H1 (cell line): Measurements from ENCODE around the gene SVOPL. TPM values are rescaled to one million over a fixed set of nuclear protein-coding genes. Genes with fewer than 3 reads are reported as not detected.

Source experiments
- CTCF ChIA-PET: fragments of 300-600 bp; sonication (Branson Sonifier 250); formaldehyde crosslinking; loops from one replicate; lab custom pipeline; 2021; ENCODE audit not compliant: partially characterized antibody; lab: Charles Lee
- POLR2A ChIA-PET: fragments of 300-600 bp; sonication (Branson Sonifier 250); formaldehyde crosslinking; loops from one replicate; lab custom pipeline; 2021; ENCODE audit warnings: inconsistent platforms; ENCODE audit not compliant: partially characterized antibody; lab: Charles Lee
- DNase-seq, 2 experiments: peaks; one replicate each; pipeline versions ENCODE4 v3.0.0 to v3.0.0-alpha.2; 2010 to 2022; ENCODE audit warnings: low spot score in 2 of 2, low read depth in 1 of 2, mixed read lengths in 1 of 2
- FAIRE-seq: peaks from 2 replicates; lab custom pipeline; 2011; peaks lifted over from hg19 to GRCh38; lab: Jason Lieb, UNC
- H2AFZ ChIP-seq: 2 replicates; pipeline ENCODE4 v1.8.1; 2012; ENCODE audit warnings: low read length, inconsistent platforms
- H2AK5ac ChIP-seq: 2 replicates; pipeline ENCODE4 v1.6.1; 2013; ENCODE audit warnings: low read depth, low read length
- H2BK120ac ChIP-seq: replicated peaks from 2 replicates; pipeline ENCODE3; 2013; ENCODE audit warnings: low read depth, low read length, inconsistent platforms
- H2BK12ac ChIP-seq: 2 replicates; pipeline ENCODE4 v1.6.1; 2013; ENCODE audit warnings: low read depth, low read length
- H2BK15ac ChIP-seq: 2 replicates; pipeline ENCODE4 v1.6.1; 2013; ENCODE audit warnings: low read length
- H2BK20ac ChIP-seq: 2 replicates; pipeline ENCODE4 v1.6.1; 2013; ENCODE audit warnings: low read length
- H2BK5ac ChIP-seq: 2 replicates; pipeline ENCODE4 v1.6.1; 2013; ENCODE audit warnings: low read depth, low read length
- H3K14ac ChIP-seq: 2 replicates; pipeline ENCODE4 v1.6.1; 2013; ENCODE audit warnings: inconsistent platforms; ENCODE audit not compliant: insufficient read length
- H3K18ac ChIP-seq: 2 replicates; pipeline ENCODE4 v1.6.1; 2013; ENCODE audit warnings: low read length; ENCODE audit errors: extremely low read depth
- H3K23ac ChIP-seq: 2 replicates; pipeline ENCODE4 v1.6.1; 2013; ENCODE audit warnings: inconsistent platforms; ENCODE audit not compliant: insufficient read length
- H3K23me2 ChIP-seq: 2 replicates; pipeline ENCODE4 v1.6.1; 2013; ENCODE audit warnings: low read depth, low read length
- H3K27ac ChIP-seq: 2 replicates; pipeline ENCODE4 v1.6.1; 2011; ENCODE audit warnings: low read depth, low read length, inconsistent platforms
- H3K27me3 ChIP-seq, 4 experiments: replicated peaks in 1 of 4; 1 replicate in 1 of 4; 2 replicates in 3 of 4; pipeline versions ENCODE4 v1.6.1 to v1.8.1; 2011 to 2013; ENCODE audit warnings: low read length in 3 of 4, mild to moderate bottlenecking in 3 of 4, inconsistent platforms in 2 of 4, mixed read lengths in 2 of 4, moderate library complexity in 1 of 4; ENCODE audit not compliant: control insufficient read depth in 3 of 4, insufficient read depth in 3 of 4; ENCODE audit errors: extremely low read depth in 1 of 4
- H3K36me3 ChIP-seq, 4 experiments: 2 replicates each; pipeline versions ENCODE4 v1.6.1 to v1.8.1; 2011 to 2013; ENCODE audit warnings: mild to moderate bottlenecking in 4 of 4, low read length in 3 of 4, moderate library complexity in 2 of 4, control low read depth in 1 of 4, inconsistent platforms in 1 of 4; ENCODE audit not compliant: insufficient read depth in 4 of 4, control insufficient read depth in 2 of 4
- H3K4ac ChIP-seq: replicated peaks from 2 replicates; pipeline ENCODE3; 2013; ENCODE audit warnings: low read length, low read depth, mixed read lengths, inconsistent platforms; ENCODE audit not compliant: insufficient read length
- H3K4me1 ChIP-seq, 4 experiments: replicated peaks in 1 of 4; 1 replicate in 1 of 4; 2 replicates in 3 of 4; pipeline versions ENCODE4 v1.6.1 to v1.8.1; 2011 to 2013; ENCODE audit warnings: low read length in 3 of 4, inconsistent platforms in 2 of 4, mixed read lengths in 1 of 4; ENCODE audit not compliant: insufficient read depth in 4 of 4, control insufficient read depth in 3 of 4
- H3K4me2 ChIP-seq, 2 experiments: 2 replicates each; pipeline versions ENCODE4 v1.6.1 to v1.8.1; 2011 to 2013; ENCODE audit warnings: low read depth in 2 of 2, low read length in 2 of 2, control low read depth in 1 of 2, inconsistent platforms in 1 of 2, mild to moderate bottlenecking in 1 of 2; ENCODE audit not compliant: insufficient read depth in 1 of 2
- H3K4me3 ChIP-seq, 4 experiments: fragments of 200-600, 300-600 bp in 1 of 4; sonication (generic), shearing (Covaris generic), sonication (Bioruptor Twin) in 1 of 4; 2 replicates each; pipeline versions ENCODE4 v1.5.1 to v1.8.1; 2011 to 2016; ENCODE audit warnings: low read length in 4 of 4, low read depth in 3 of 4, control low read depth in 2 of 4, inconsistent platforms in 2 of 4, mild to moderate bottlenecking in 2 of 4, mixed read lengths in 1 of 4, moderate library complexity in 1 of 4; ENCODE audit not compliant: insufficient read depth in 2 of 4; ENCODE audit errors: extremely low read depth in 1 of 4
- H3K56ac ChIP-seq: replicated peaks from 2 replicates; pipeline ENCODE3; 2013; ENCODE audit warnings: low read depth, mild to moderate bottlenecking, mixed read lengths, low read length, inconsistent platforms; ENCODE audit not compliant: insufficient read length
- H3K79me1 ChIP-seq: 2 replicates; pipeline ENCODE4 v1.6.1; 2013; ENCODE audit warnings: low read depth, low read length, control low read depth
- H3K79me2 ChIP-seq, 2 experiments: 2 replicates each; pipeline versions ENCODE4 v1.6.1 to v1.8.1; 2012 to 2013; ENCODE audit warnings: low read length in 2 of 2, mild to moderate bottlenecking in 2 of 2, inconsistent platforms in 1 of 2; ENCODE audit not compliant: insufficient read depth in 2 of 2, control insufficient read depth in 1 of 2
- H3K9ac ChIP-seq, 4 experiments: replicated peaks in 1 of 4; 1 replicate in 1 of 4; 2 replicates in 3 of 4; pipeline versions ENCODE4 v1.6.1 to v1.8.1; 2011 to 2013; ENCODE audit warnings: low read depth in 3 of 4, low read length in 3 of 4, control low read depth in 2 of 4, mild to moderate bottlenecking in 2 of 4, moderate library complexity in 2 of 4, inconsistent platforms in 1 of 4; ENCODE audit errors: extremely low read depth in 1 of 4
- H3K9me3 ChIP-seq, 2 experiments: 2 replicates each; pipeline versions ENCODE4 v1.6.1 to v1.8.1; 2012 to 2013; ENCODE audit warnings: mild to moderate bottlenecking in 2 of 2, moderate library complexity in 2 of 2, control low read depth in 1 of 2, inconsistent platforms in 1 of 2, low read depth in 1 of 2, low read length in 1 of 2, mixed read lengths in 1 of 2; ENCODE audit not compliant: insufficient read depth in 2 of 2
- H4K20me1 ChIP-seq, 2 experiments: replicated peaks in 1 of 2; 2 replicates each; pipeline versions ENCODE3 to v1.8.1; 2011 to 2013; ENCODE audit warnings: inconsistent platforms in 2 of 2, low read length in 2 of 2, mild to moderate bottlenecking in 1 of 2; ENCODE audit not compliant: insufficient read depth in 2 of 2, control insufficient read depth in 1 of 2
- H4K5ac ChIP-seq: 2 replicates; pipeline ENCODE4 v1.6.1; 2013; ENCODE audit warnings: low read length, low read depth, mixed read lengths, inconsistent platforms; ENCODE audit not compliant: insufficient read length
- H4K8ac ChIP-seq: 2 replicates; pipeline ENCODE4 v1.8.0; 2013; ENCODE audit warnings: mild to moderate bottlenecking, moderate library complexity, low read length, inconsistent platforms; ENCODE audit not compliant: insufficient read depth; ENCODE audit errors: extremely low read depth
- H4K91ac ChIP-seq: replicated peaks from 2 replicates; pipeline ENCODE3; 2013; ENCODE audit warnings: low read length, mixed read lengths, inconsistent platforms; ENCODE audit not compliant: insufficient read length
- ATF2 ChIP-seq: IDR thresholded peaks from 2 replicates; pipeline ENCODE4 v1.6.1; 2012; ENCODE audit warnings: low read length, inconsistent platforms
- CTBP2 ChIP-seq: IDR thresholded peaks from 2 replicates; pipeline ENCODE4 v1.7.0; 2011; ENCODE audit warnings: borderline replicate concordance, mild to moderate bottlenecking, moderate library complexity, mixed read lengths, low read length; ENCODE audit not compliant: insufficient read depth, insufficient read length
- EZH2 ChIP-seq: fragments of 200-600 bp; sonication (generic); IDR thresholded peaks from 2 replicates; pipeline ENCODE4 v1.7.1; 2012; ENCODE audit warnings: low read depth, mild to moderate bottlenecking, moderate library complexity, low read length, inconsistent platforms; ENCODE audit not compliant: severe bottlenecking
- JUND ChIP-seq: IDR thresholded peaks from 2 replicates; pipeline ENCODE4 v1.6.1; 2011; ENCODE audit warnings: mild to moderate bottlenecking, improper control_type of control experiment, low read length
- MAFK ChIP-seq: IDR thresholded peaks from 2 replicates; pipeline ENCODE4 v1.6.1; 2012; ENCODE audit warnings: low read depth, mild to moderate bottlenecking, improper control_type of control experiment, low read length
- POLR2A ChIP-seq, 2 experiments: IDR thresholded peaks; 1 replicate in 1 of 2; 2 replicates in 1 of 2; pipeline ENCODE4 v1.6.1; 2011; ENCODE audit warnings: low read depth in 2 of 2, low read length in 2 of 2, mild to moderate bottlenecking in 2 of 2; ENCODE audit errors: control extremely low read depth in 1 of 2
- RFX5 ChIP-seq: IDR thresholded peaks from 2 replicates; pipeline ENCODE4 v1.6.1; 2011; ENCODE audit warnings: low read depth, low read length, improper control_type of control experiment, borderline replicate concordance
- SIN3A ChIP-seq, 2 experiments: IDR thresholded peaks in 1 of 2; conservative IDR thresholded peaks in 1 of 2; 2 replicates each; pipeline ENCODE4 v1.6.1; 2011 to 2012; ENCODE audit warnings: low read length in 2 of 2, improper control_type of control experiment in 1 of 2, low read depth in 1 of 2, mild to moderate bottlenecking in 1 of 2
- TBP ChIP-seq: IDR thresholded peaks from 2 replicates; pipeline ENCODE4 v1.6.1; 2011; ENCODE audit warnings: low read depth, low read length, improper control_type of control experiment
- WGBS, 2 experiments: shearing (Covaris generic) in 1 of 2; methylation state at CpG; one replicate each; pipeline versions ENCODE4 v1.1.6 to v1.1.7; 2013 to 2015; ENCODE audit warnings: low lambda C conversion rate in 2 of 2, mixed read lengths in 2 of 2, inconsistent platforms in 1 of 2, low coverage in 1 of 2, missing lambda C conversion rate in 1 of 2; ENCODE audit not compliant: insufficient replicate concordance in 2 of 2, insufficient coverage in 1 of 2, insufficient read length in 1 of 2; ENCODE audit errors: extremely low coverage in 1 of 2, missing lambda C conversion rate in 1 of 2; 5-methylcytosine and 5-hydroxymethylcytosine counted together
- polyA plus RNA-seq, 7 experiments: library from polyadenylated mRNA; depleted of rRNA in 3 of 7; stranded (reverse) in 5 of 7; unstranded in 2 of 7; fragments of >200 nt in 5 of 7; fragments of 200-250 nt in 2 of 7; gene quantifications; 1 replicate in 5 of 7; 2 replicates in 1 of 7; 4 replicates in 1 of 7; pipeline versions ENCODE4 v1.2.1 to v1.2.3, GENCODE V29; 2011 to 2013; ENCODE audit warnings: missing spikeins in 2 of 7, mixed read lengths in 2 of 7
- total RNA-seq: library from RNA; stranded (reverse); fragmentation: NEBNext Ultra II Directional; extraction: Animal tissue kit (Norgen Biotek cat#: 25700); gene quantifications from 2 replicates; pipeline ENCODE4 v1.2.1, GENCODE V29; 2021
- TF ChIP-seq, protein P1 (sequence below), 3 experiments: IDR thresholded peaks; 1 replicate in 2 of 3; 2 replicates in 1 of 3; pipeline versions ENCODE4 v1.5.1 to v1.6.1; 2011; ENCODE audit warnings: low read length in 3 of 3, mild to moderate bottlenecking in 3 of 3, inconsistent platforms in 2 of 3, low read depth in 1 of 3, moderate library complexity in 1 of 3; ENCODE audit not compliant: insufficient read depth in 1 of 3; ENCODE audit errors: control extremely low read depth in 1 of 3

Gene SVOPL
- total and polyA plus RNA-seq, 2 of the 8 experiments (the other 6 are each of a cell fraction or from before 2014, with no cell fraction given): 1.1 to 1.4 TPM

GRCh38 chr7:138695106-138695505 is 6.1 kb downstream of the SVOPL start:
- no peak overlapping the region for H3K4ac ChIP-seq
- no peaks in the 10 kb centered on the region for H3K79me1 ChIP-seq
- H3K14ac ChIP-seq: no peak overlapping the region
- 0 out of 7 replicates have a peak, but pooled peaks cover 0 to 3% (median 0%) of the 10 kb centered on the region in 4 experiments for H3K4me1 ChIP-seq
- H4K5ac ChIP-seq: no peak overlapping the region
- no peak overlapping the region for H3K9ac ChIP-seq
- no peak overlapping the region for H3K27ac ChIP-seq
- no peak overlapping the region for H3K23ac ChIP-seq
- no peaks in the 10 kb centered on the region for H3K9me3 ChIP-seq
- H3K18ac ChIP-seq: no peak overlapping the region
- DNase-seq: no peak
- no peaks in the 10 kb centered on the region for H3K23me2 ChIP-seq
- no peak overlapping the region for H2BK20ac ChIP-seq
- no peaks in the 10 kb centered on the region for H4K20me1 ChIP-seq
- no peak overlapping the region for H4K91ac ChIP-seq
- H3K4me2 ChIP-seq: no peak overlapping the region
- WGBS, 2 experiments: 98% methylated on average over 4 of the region's 4 CpGs; no CpG with 5 or more reads in 1 of the 2 experiments
- no peak overlapping the region for H2BK5ac ChIP-seq
- no peak overlapping the region for H3K56ac ChIP-seq
- H3K4me3 ChIP-seq: no peak overlapping the region
- H4K8ac ChIP-seq: no peak overlapping the region
- H2AFZ ChIP-seq: no peak overlapping the region
- no peak overlapping the region for H2BK15ac ChIP-seq
- H3K27me3 ChIP-seq: no peaks in the 10 kb centered on the region
- ChIA-PET CTCF (no interaction called here), POLR2A (no interaction called here)
- H3K79me2 ChIP-seq: no peaks in the 10 kb centered on the region
- no peaks in the 10 kb centered on the region for H3K36me3 ChIP-seq
- FAIRE-seq: no peak
- H2AK5ac ChIP-seq: no peak overlapping the region
- H2BK120ac ChIP-seq: no peak overlapping the region
- no peak overlapping the region for H2BK12ac ChIP-seq
- TF ChIP-seq RFX5: no peak
- TF ChIP-seq JUND: no peak
- no peak for TF ChIP-seq SIN3A (conservative IDR thresholded peaks at IDR 0.05 in 1 of 2, IDR thresholded peaks at IDR 0.05 in 1 of 2; ENCODE audit: low read depth in 1 of 2, low read length in 2 of 2)
- no peak for TF ChIP-seq ATF2
- TF ChIP-seq TBP: no peak
- TF ChIP-seq, protein P1, sequence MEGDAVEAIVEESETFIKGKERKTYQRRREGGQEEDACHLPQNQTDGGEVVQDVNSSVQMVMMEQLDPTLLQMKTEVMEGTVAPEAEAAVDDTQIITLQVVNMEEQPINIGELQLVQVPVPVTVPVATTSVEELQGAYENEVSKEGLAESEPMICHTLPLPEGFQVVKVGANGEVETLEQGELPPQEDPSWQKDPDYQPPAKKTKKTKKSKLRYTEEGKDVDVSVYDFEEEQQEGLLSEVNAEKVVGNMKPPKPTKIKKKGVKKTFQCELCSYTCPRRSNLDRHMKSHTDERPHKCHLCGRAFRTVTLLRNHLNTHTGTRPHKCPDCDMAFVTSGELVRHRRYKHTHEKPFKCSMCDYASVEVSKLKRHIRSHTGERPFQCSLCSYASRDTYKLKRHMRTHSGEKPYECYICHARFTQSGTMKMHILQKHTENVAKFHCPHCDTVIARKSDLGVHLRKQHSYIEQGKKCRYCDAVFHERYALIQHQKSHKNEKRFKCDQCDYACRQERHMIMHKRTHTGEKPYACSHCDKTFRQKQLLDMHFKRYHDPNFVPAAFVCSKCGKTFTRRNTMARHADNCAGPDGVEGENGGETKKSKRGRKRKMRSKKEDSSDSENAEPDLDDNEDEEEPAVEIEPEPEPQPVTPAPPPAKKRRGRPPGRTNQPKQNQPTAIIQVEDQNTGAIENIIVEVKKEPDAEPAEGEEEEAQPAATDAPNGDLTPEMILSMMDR (IDR thresholded peaks at IDR 0.05; ENCODE audit: control extremely low read depth in 1 of 3, insufficient read depth in 1 of 3, low read depth in 1 of 3, low read length in 3 of 3): no peak
- TF ChIP-seq EZH2: no peak
- no peak for TF ChIP-seq POLR2A (IDR thresholded peaks at IDR 0.05; ENCODE audit: control extremely low read depth in 1 of 2, low read depth in 2 of 2, low read length in 2 of 2)
- no peak for TF ChIP-seq CTBP2
- no peak for TF ChIP-seq MAFK
